RWPE2 (cell line): ENCODE results near the gene NACC2.

Experiments
- ATAC-seq: fragments of 200-7000 bp; cut with Tn5 transposase; 3 replicates; pipeline ENCODE4 v1.9.1; 2021; ENCODE audit warnings: low read depth
- DNase-seq: peaks from one replicate; pipeline ENCODE4 v3.0.0-alpha.2; 2020; ENCODE audit warnings: low spot score
- H3K27ac ChIP-seq: fragments of 450-650 bp; 2 replicates; pipeline ENCODE4 v1.5.1; 2017; ENCODE audit warnings: mild to moderate bottlenecking; ENCODE audit not compliant: poor library complexity, severe bottlenecking
- H3K27me3 ChIP-seq: fragments of 250-450 bp; sonication (Bioruptor Pico); 2 replicates; pipeline ENCODE4 v1.5.1; 2021; ENCODE audit warnings: mild to moderate bottlenecking, moderate library complexity; ENCODE audit not compliant: insufficient read depth, poor library complexity, severe bottlenecking
- H3K36me3 ChIP-seq: fragments of 250-450 bp; sonication (Bioruptor Pico); 2 replicates; pipeline ENCODE4 v1.5.1; 2020; ENCODE audit warnings: low read depth, mild to moderate bottlenecking, moderate library complexity
- H3K4me1 ChIP-seq: fragments of 250-450 bp; sonication (Bioruptor Pico); 2 replicates; pipeline ENCODE4 v1.5.1; 2021; ENCODE audit warnings: mild to moderate bottlenecking, moderate library complexity; ENCODE audit not compliant: insufficient read depth, poor library complexity, severe bottlenecking
- H3K4me3 ChIP-seq: fragments of 250-450 bp; sonication (Bioruptor Pico); 2 replicates; pipeline ENCODE4 v1.5.1; 2021; ENCODE audit warnings: mild to moderate bottlenecking, moderate library complexity; ENCODE audit not compliant: severe bottlenecking
- H3K9me3 ChIP-seq: fragments of 250-450 bp; sonication (Bioruptor Pico); 2 replicates; pipeline ENCODE4 v1.5.1; 2021; ENCODE audit warnings: mild to moderate bottlenecking, moderate library complexity; ENCODE audit not compliant: severe bottlenecking
- TF ChIP-seq, protein P1 (sequence below): fragments of 450-650 bp; IDR thresholded peaks from one replicate; pipeline ENCODE4 v1.5.1; 2017; ENCODE audit warnings: mild to moderate bottlenecking, moderate library complexity; ENCODE audit not compliant: poor library complexity, severe bottlenecking

Gene NACC2

DNA sequence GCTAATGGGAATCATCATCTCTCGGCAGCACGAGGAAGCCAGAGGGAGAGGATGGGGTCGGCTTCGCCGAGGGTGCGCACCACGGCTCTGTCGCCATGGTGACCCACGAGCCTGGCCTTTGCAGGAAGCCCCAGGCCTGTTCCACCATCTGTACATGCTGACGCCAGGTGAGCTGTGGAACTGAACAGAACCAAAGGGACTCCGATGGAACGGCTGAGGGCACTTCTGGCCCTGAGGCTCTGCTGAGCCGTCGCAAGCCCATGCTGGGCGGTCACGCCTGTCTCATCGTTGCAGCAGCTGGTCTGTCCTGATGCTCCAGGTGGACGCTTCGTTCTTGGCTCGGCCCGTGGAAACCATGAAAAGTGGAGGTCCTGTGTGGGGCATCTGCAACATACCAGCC is 99.3 kb downstream of the NACC2 start:
- Histone ChIP-seq H3K27ac (no peak overlapping the region), H3K4me1 (peaks cover 8% of the 10 kb centered on the region), H3K4me3 (no peak overlapping the region), H3K9me3 (no peaks in the 10 kb centered on the region), H3K36me3 (no peaks in the 10 kb centered on the region), H3K27me3 (no peaks in the 10 kb centered on the region)
- ATAC-seq = no peak
- TF ChIP-seq, protein P1, sequence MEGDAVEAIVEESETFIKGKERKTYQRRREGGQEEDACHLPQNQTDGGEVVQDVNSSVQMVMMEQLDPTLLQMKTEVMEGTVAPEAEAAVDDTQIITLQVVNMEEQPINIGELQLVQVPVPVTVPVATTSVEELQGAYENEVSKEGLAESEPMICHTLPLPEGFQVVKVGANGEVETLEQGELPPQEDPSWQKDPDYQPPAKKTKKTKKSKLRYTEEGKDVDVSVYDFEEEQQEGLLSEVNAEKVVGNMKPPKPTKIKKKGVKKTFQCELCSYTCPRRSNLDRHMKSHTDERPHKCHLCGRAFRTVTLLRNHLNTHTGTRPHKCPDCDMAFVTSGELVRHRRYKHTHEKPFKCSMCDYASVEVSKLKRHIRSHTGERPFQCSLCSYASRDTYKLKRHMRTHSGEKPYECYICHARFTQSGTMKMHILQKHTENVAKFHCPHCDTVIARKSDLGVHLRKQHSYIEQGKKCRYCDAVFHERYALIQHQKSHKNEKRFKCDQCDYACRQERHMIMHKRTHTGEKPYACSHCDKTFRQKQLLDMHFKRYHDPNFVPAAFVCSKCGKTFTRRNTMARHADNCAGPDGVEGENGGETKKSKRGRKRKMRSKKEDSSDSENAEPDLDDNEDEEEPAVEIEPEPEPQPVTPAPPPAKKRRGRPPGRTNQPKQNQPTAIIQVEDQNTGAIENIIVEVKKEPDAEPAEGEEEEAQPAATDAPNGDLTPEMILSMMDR = no peak
- no peak for DNase-seq

DNA sequence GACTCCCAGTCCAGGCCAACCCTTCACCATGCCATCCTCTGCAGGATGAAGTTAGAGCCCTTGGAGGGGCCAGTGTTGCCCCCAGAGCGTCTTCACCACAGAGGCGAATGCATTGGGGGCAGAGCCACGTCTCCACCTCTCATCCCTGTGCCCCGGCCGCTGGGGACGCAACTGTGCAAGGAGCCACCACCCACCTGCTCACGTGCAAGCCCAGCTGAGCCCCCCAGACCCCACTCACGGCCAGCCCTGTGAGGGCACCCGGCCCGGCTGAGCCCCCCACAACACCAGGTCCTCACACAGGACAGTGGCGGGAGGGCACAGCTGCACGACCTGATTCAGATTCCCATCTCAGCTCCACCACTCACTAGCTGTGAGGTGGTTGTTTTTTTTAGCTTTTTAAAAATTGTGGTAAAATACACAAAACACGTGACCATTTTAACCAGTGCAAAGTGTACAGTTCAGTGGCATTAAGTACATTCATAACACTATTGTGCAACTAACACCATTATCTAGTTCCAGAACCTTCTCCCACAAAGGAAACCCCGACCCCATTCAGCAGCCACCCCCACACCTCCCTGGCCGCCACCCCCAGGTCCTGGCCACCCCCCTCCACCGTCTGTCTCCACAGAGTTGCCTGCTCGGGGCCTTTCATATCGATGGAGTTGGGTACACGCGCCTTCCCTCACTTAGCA is 100.4 kb downstream of the NACC2 start:
- no peaks in the 10 kb centered on the region for H3K36me3 ChIP-seq
- no peak overlapping the region for H3K4me3 ChIP-seq
- H3K27ac ChIP-seq = no peak overlapping the region
- H3K9me3 ChIP-seq = no peaks in the 10 kb centered on the region
- H3K4me1 ChIP-seq = peaks cover 8% of the 10 kb centered on the region
- DNase-seq (no peak), ATAC-seq (no peak)
- H3K27me3 ChIP-seq = peaks cover 8% of the 10 kb centered on the region
- TF ChIP-seq, protein P1 = no peak

DNA sequence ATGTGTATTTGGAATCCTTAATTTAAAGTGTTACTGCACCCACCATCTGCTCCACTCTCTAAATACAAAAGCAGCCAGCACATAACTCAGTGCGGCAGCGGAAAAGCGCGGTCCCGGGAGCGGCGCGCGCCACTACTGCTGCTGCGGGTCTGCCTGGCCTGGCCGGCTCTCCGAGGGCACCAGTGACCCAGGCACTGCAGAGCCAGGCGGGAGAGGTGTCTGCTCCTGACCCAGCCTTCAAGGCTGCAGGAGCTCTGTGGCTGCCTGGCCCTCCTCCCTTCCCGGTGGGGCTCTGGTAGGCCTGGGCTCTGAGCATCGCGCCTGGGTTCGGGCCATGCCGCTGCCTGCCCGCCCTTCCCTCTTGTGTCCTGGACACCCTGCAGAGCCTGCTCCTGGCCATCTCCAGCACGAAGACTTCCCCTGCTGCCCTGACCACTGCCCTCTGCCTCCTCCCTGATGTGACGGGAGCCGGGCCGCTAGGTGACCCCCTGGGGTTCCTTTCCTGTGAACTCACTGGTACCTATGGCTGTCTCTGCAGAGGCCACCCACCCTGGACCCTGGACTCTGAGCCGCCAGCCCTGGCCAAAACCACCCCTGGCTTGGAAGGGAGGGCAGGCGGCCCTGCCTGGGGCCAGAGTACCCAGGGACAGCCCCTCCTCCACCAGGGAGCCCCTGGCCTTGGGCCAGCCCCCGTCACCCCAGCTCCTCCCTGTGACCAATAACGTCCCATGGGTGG is 101.2 kb downstream of the NACC2 start:
- no peak for DNase-seq

DNA sequence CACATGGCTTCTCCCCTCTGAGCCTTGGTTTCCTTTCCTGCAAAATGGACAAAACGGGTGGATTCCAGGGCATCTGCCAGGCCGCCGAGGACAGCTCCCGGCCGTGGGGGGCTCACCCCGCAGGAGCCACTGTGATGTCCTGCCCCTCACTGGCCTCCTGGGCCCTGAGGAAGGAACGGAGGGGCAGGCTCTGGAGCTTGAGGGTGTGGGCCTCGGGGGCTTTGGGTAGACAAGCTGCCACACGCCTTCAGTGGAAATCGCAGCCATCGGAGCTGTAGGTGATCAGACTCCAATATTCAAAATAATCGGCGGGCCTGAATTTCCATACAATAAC is 101.7 kb downstream of the NACC2 start:
- peaks cover 8% of the 10 kb centered on the region for H3K4me1 ChIP-seq
- ATAC-seq = no peak
- H3K27me3 ChIP-seq = peaks cover 11% of the 10 kb centered on the region
- no peak overlapping the region for H3K4me3 ChIP-seq
- H3K9me3 ChIP-seq = no peaks in the 10 kb centered on the region
- no peak overlapping the region for H3K27ac ChIP-seq
- TF ChIP-seq, protein P1 = no peak
- H3K36me3 ChIP-seq = no peaks in the 10 kb centered on the region
- no peak for DNase-seq

More for the DNA sequence above, 101.2 kb downstream of the NACC2 start:
- TF ChIP-seq, protein P1 = no peak
- ATAC-seq = no peak
- Histone ChIP-seq H3K27me3 (peaks cover 11% of the 10 kb centered on the region), H3K4me1 (peaks cover 8% of the 10 kb centered on the region), H3K4me3 (no peak overlapping the region), H3K27ac (no peak overlapping the region), H3K36me3 (no peaks in the 10 kb centered on the region), H3K9me3 (no peaks in the 10 kb centered on the region)
